GM10847 (cell line): ENCODE data around the gene AP1G1.

ENCODE experiments used
- POLR2A ChIP-seq: IDR thresholded peaks from 2 replicates; pipeline ENCODE4 v1.6.1; 2011; ENCODE audit not compliant: insufficient read length; ENCODE audit errors: extremely low read depth

The AP1G1 gene

GRCh38 chr16:71769222-71769621 lies 39.4 kb downstream of the AP1G1 start:
- TF ChIP-seq POLR2A: no peak

GRCh38 chr16:71767060-71767900 lies 41.4 kb downstream of the AP1G1 start:
- no peak for TF ChIP-seq POLR2A

GRCh38 chr16:71762186-71762585 lies 46.4 kb downstream of the AP1G1 start:
- TF ChIP-seq POLR2A: no peak

GRCh38 chr16:71761097-71761496 lies 47.5 kb downstream of the AP1G1 start:
- no peak for TF ChIP-seq POLR2A

GRCh38 chr16:71758293-71758760 lies 50.3 kb downstream of the AP1G1 start:
- TF ChIP-seq POLR2A: no peak

- no peak for TF ChIP-seq POLR2A
Observed at GRCh38 chr16:71754652-71755051, 54.0 kb downstream of the AP1G1 start.

- no peak for TF ChIP-seq POLR2A
Observed at GRCh38 chr16:71754108-71754507, 54.5 kb downstream of the AP1G1 start.

- TF ChIP-seq POLR2A: no peak
Observed at GRCh38 chr16:71748226-71748625, 60.4 kb downstream of the AP1G1 start.

GRCh38 chr16:71746442-71747046 lies 62.1 kb downstream of the AP1G1 start:
- TF ChIP-seq POLR2A: no peak

GRCh38 chr16:71738855-71739254 lies 69.8 kb downstream of the AP1G1 start:
- TF ChIP-seq POLR2A: no peak

GRCh38 chr16:71737501-71737900 lies 71.1 kb downstream of the AP1G1 start:
- no peak for TF ChIP-seq POLR2A

- no peak for TF ChIP-seq POLR2A
Observed at GRCh38 chr16:71734511-71734910, 74.1 kb downstream of the AP1G1 start.

- TF ChIP-seq POLR2A: no peak
Observed at GRCh38 chr16:71732587-71732986, 76.0 kb downstream of the AP1G1 start.

GRCh38 chr16:71727551-71728324 lies 80.9 kb downstream of the AP1G1 start:
- no peak for TF ChIP-seq POLR2A

- TF ChIP-seq POLR2A: no peak
Observed at GRCh38 chr16:71726476-71727315, 81.9 kb downstream of the AP1G1 start.

- TF ChIP-seq POLR2A: no peak
Observed at GRCh38 chr16:71724320-71724751, 84.3 kb downstream of the AP1G1 start, which contains the start of gene PHLPP2. TSS of gene PHLPP2 (minus strand) at chr16:71724701. CDS start at chr16:71714795, 9,906 bp downstream.
